ENCODE measurements around the gene TTF2.

GRCh38 chr1:117084231-117084630 lies 24.1 kb downstream of the TTF2 start:
- no peak for TF ChIP-seq CTCF (optimal IDR thresholded peaks at IDR 0.05 in 1 of 3, IDR thresholded peaks at IDR 0.05 in 1 of 3, conservative IDR thresholded peaks at IDR 0.05 in 1 of 3; ENCODE audit: extremely low read depth in 1 of 3, insufficient read depth in 2 of 3, low read length in 3 of 3)
- TF ChIP-seq EZH2 (IDR thresholded peaks at IDR 0.05; ENCODE audit: low read length), result no peak

All from keratinocyte (primary cell).